Hematopoietic multipotent progenitor cell (in vitro differentiated cells): ENCODE results near the gene CHRM2. TPM values are rescaled to one million over a fixed set of nuclear protein-coding genes. Genes with fewer than 3 reads are reported as not detected.

Source experiments
- DNase-seq, 3 donors: peaks; one replicate each; pipeline ENCODE4 v3.0.0-alpha.2; 2011 to 2015; ENCODE audit warnings: low read depth in 2 of 3, low spot score in 2 of 3
- small RNA-seq: library from RNA; depleted of rRNA; stranded (forward); fragments of <200 nt; gene quantifications from one replicate; pipeline ENCODE3, GENCODE V24; 2012
- total RNA-seq: library from RNA; depleted of rRNA; stranded (reverse); fragments of >200 nt; gene quantifications from one replicate; pipeline ENCODE4 v1.2.3, GENCODE V29; 2012

The CHRM2 gene
- total RNA-seq, 1 donor: not detected

DNA sequence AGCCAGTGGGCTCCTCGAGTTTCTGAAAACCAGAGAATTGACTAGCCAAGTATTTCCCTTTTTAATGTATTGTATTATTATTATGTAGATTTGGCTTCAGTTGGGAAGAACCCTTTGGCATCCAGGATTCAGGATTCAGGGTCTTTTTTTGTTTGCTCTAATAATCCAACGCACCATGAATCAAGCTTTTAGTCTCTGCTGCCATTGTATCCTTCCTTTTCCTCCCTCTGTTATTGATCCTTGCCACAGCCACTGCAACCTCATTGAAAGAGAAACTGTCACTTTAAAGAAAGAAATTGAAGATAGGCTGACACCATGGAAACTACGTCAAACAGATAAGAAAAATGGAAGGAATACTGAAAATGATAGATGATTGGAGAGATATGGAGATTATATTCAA, 150.0 kb downstream of the CHRM2 start:
- DNase-seq: no peak

DNA sequence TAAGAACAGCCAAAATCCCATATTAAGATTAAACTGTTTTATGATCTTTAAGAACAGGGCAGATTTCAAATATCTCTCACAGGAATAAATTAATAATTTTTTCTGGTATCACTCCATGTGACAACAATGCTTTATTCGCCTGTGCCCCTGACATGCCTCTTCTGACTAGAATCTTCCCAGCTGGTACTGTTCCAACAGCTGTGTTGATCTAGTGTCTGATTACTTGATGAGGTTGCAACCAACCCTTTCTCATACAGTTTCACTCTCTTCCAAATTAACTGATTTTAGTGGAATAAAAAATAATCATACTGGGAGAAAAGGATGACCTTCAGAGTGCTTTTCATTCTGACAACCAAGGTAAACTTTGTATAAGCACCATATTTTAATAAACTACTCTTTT, 151.9 kb downstream of the CHRM2 start:
- DNase-seq: no peak

DNA sequence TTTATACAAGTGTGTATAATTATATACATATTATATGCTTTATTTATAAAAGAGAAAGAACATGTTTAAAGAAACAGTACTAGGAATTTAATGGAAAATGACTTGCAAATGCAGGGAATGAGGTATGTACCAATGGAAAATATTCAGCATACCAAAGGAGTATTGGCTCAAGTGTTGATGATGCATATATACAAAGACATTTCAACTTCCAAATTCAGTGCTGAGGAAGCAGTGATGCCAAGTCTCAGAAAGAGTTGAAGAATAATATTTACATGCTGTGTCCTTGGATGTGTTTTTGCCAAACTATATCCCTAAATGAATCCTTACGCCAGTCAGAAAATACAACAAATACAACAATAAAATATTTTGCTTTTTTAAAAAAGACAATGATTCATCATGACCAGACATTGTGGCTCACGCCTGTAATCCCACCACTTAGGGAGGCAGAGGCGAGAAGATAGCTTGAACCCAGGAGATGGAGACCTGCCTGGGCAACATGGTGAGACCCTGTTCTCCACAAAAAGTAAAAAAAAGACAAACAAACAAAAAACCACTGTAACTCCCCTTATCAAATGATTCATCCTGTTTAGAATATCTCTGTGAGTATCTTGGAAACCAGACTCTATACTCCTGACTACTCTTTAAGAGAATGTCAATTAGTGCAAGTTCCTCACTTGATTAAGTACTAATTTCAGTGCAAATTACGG, 157.2 kb downstream of the CHRM2 start:
- DNase-seq: no peak

DNA sequence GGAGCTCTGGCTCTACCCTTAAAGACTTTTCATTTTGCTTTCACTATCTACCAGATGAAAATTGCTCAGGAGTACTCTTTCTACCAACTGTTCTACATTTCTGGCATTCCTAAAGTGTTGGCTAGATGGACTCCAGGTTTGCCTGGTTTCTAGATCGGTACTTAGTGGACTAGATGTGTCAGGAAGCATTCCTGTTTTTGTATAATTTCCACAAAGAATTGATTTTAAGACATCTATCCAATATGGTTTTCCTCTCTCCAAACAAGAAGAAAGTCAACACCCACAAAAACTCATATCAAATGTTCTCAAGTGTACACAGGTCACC, 157.7 kb downstream of the CHRM2 start:
- DNase-seq: no peak

DNA sequence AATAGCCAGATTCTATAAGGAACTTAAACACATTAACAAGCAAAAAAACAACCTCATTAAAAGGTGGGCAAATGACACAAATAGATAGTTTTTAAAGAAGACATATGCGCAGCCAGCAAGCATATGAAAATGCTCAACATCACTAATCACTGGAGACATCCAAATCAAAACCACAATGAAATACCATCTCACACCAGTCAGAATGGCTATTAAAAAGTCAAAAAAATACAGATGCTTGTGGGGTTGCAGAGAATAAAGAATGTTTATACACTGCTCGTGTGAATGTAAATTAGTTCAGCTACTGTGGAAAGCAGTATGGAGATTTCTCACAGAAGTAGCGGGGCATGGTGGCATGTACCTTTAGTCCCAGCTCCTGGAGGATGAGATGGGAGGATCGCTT, 164.0 kb downstream of the CHRM2 start:
- DNase-seq: no peak

DNA sequence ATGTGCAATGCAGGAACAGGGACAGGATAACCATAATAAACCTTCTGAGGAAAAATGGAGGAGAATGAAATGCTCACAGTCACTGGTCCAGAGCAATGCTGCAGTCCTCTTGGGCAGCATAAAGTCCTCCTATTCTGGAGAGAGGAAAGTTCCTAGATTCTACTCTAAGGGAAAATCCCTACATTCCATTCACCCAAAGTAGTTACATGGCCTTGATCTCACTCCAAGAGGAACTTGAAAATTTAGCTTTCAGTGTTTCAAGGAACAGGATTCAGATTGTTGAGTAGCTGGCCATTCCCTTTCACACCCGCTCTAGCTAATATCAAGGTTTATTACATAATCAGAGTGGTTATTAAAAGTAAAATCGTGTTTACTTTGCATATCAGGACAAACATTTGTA, 168.3 kb downstream of the CHRM2 start:
- no peak for DNase-seq

DNA sequence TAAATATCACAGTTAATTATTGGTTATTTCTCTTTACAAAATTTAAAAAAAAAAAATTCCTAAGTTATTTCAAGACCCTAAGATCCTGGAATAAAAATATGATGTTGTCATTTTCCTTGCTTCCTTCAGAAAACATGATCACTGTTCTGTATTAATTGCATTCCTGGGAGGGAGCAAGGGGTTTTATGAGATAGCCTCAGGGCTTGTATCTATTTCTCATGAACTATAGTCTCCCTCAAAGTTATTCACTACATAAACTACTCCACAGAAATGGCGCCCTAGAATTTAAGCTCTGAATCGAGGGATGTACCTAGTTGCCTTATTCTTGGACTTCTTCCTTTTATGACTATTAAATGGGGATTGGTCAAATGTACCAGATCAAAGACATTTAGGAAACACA, 170.3 kb downstream of the CHRM2 start:
- no peak for DNase-seq

DNA sequence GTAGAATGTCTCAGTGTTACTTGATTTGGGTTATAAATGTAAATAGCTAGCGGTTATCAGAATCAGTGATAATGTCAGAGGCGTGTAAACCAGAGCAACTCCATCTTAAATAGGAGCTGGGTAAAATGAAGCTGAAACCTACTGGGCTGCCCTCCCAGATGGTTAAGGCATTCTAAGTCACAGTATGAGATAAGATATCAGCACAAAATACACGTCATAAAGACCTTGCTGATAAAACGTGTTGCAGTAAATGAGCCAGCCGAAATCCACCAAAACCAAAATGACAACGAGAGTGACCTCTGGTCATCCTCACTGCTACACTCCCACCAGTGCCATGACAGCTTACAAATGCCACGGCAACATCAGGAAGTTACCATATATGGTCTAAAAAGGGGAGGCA, 172.3 kb downstream of the CHRM2 start:
- no peak for DNase-seq

DNA sequence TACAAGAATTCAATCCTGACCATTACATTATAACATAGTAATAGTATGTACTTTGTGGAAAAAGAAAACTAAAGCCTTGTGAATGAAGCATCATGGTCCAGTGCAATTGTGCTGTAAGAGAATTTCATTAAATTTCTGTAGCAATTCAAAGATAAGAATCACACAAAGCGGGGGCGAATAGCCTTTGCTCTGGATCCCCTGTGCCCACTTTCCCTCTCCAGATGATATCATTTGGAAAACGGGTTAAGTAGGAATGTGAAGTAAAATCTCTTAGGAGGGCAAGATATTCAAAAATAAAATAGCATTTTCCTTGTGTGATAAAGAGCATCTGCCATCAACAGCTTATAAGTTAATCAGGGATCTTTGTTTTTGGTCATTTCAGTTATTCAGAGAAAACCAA, 177.1 kb downstream of the CHRM2 start:
- DNase-seq: no peak

DNA sequence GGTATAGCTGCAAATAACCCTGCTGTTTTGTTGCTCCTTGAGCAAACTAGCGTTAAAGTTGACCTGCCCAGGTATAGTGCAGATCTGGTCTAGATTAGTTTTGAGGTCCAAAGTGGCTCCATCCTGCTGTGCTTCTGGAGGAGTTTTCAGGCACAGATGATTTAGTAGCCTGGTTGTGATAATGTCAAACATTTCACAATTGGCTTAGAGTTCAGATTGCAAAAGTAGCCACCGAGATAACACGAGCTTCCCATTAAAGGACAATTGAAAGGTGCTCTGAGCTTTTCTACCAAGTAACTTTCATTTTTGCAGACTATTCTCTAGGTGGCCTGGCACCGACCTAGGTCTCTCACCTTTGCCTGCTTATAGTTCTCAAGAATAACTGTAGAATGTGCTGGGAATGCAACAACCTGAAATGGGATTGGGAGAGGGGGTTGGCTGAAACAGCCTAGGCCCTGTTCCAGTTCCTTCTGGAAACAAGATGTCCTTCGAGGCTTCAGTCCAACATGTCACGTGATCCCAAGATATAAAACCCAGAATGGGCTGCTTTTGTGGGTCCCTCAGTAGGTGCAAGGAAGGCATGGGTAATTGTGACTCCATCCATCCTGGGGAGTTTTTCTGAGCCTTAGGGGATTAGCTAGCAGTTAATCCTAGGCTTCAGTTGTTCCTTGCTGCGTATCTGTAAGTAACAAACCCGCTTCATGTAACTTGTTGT, 201.0 kb downstream of the CHRM2 start:
- no peak for DNase-seq

Small RNAs within 50 kb of the gene (small RNA-seq; reads per million reads assigned to genes)
- not detected for gene KRT8P51
- not detected for gene MIR490
